Measurements from ENCODE around the gene ULK2. TPM values are rescaled to one million over a fixed set of nuclear protein-coding genes. Genes with fewer than 3 reads are reported as not detected.
A peak's percentile ranks its signal among the peaks of the same experiment; 100 is the strongest.

The ULK2 gene
- total RNA-seq (2021) (5.1 to 7.8 TPM (median 7.8 TPM) in 3 replicates), Bru-seq, nascent RNA (percentile 42 among the genes with signal in this experiment)
- long read RNA-seq, experiment 1, full-length matches to known transcripts = 18 of 33 reads
- long read RNA-seq, experiment 1, partial matches to known transcripts = 8 of 33 reads
- long read RNA-seq, experiment 1, other reads (novel, unspliced or antisense) = 7 of 33 reads
- long read RNA-seq, experiment 2, partial matches to known transcripts = 2 of 8 reads
- long read RNA-seq, experiment 2, other reads (novel, unspliced or antisense) = 6 of 8 reads
- long read RNA-seq, experiment 3 = 0 reads

DNA sequence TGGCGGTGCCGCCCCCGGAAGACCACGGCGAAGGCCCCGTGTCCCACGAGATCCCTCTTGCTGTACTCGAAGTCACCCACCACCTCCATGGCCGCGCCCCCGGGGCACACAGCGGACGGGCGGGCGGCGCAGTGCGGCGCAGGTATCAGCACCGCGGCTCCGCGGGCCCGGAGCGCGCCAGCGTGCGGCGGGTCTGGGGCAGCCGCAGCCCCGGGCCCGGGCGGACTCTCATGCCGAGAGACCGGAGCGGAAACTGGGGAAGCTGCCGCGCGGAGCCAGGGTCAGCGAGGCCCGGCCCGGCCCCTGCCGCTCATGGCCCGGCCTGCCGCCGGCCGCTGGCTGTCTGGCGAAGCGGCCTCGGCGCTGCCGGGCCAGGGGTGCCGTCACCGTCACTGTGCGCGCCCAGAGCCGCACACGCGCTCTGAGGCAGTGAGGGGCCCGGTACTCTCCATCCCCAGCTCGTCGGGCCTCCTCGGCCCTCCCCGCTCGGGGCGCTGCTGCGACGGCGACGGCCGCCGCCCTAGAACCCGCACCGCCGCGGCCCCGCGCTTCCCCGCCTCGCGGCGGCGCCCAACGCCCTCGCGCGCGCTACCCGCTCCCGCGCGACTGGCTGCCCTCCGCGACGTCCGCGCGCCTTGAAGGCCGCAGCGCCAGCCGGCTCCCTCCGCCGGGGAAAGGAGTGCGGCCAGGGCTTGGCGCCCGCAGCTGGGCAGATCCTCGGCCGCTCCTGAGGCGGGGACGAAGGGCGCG is at the start of gene ULK2:
TSS of gene ULK2 (minus strand) at position 608 of the 750 bp plus-strand sequence. CDS start at position 89, 519 bp downstream.
- Mint-ChIP-seq H3K4me1 (peaks cover 3% of the 10 kb centered on the region), H3K4me3 (peak within 1 kb of the TSS; percentile 79), H3K27me3 (ENCODE audit: low read depth) (peaks cover 34% of the 10 kb centered on the region), H3K27ac (no peak within 1 kb of the TSS), H3K9me3 (no peaks in the 10 kb centered on the region), H3K36me3 (no peaks in the 10 kb centered on the region)
- ChIA-PET CTCF (interaction anchor here (0.6 to 1.7 kb wide), 8 partner anchors 33 to 749 kb away, joined by 3 to 6 read pairs (median 3); partner anchors contain the start of genes AKAP10, MAPK7 and SPECC1), POLR2A (interaction anchor here (1.1 to 1.5 kb wide), 2 partner anchors 219 to 288 kb away, joined by 3 read pairs; partner anchors contain the start of gene ALDH3A2)
- DNase-seq (ENCODE audit: low spot score) = peak; percentile 70
- ATAC-seq = peak; percentile 79
- TF ChIP-seq SMAD3 (CRISPR knock-in tag; IDR thresholded peaks at IDR 0.05; ENCODE audit: borderline replicate concordance) (no peak), GRHL2 (CRISPR knock-in tag; IDR thresholded peaks at IDR 0.05; ENCODE audit: insufficient replicate concordance, severe bottlenecking) (no peak), ZNF396 (CRISPR knock-in tag; IDR thresholded peaks at IDR 0.05; ENCODE audit: borderline replicate concordance) (0 out of 2 replicates have a peak, but pooled peaks have one; percentile 34), RELA (CRISPR knock-in tag; IDR thresholded peaks at IDR 0.05; ENCODE audit: borderline replicate concordance) (no peak), NFE2L1 (CRISPR knock-in tag; IDR thresholded peaks at IDR 0.05) (no peak), FOXK1 (CRISPR knock-in tag; IDR thresholded peaks at IDR 0.05) (peak; percentile 77), ZMAT4 (CRISPR knock-in tag; IDR thresholded peaks at IDR 0.05) (no peak), PRRX2 (CRISPR knock-in tag; IDR thresholded peaks at IDR 0.05) (peak; percentile 65; the same call in 1 of the 2 replicates), RORB (CRISPR knock-in tag; IDR thresholded peaks at IDR 0.05) (0 out of 2 replicates have a peak, but pooled peaks have one; percentile 75), SOX15 (CRISPR knock-in tag; IDR thresholded peaks at IDR 0.05) (peak; percentile 52; the same call in 1 of the 2 replicates), ETV6 (CRISPR knock-in tag; IDR thresholded peaks at IDR 0.05) (no peak), JUN (CRISPR knock-in tag; IDR thresholded peaks at IDR 0.05) (peak; percentile 47; the same call in 1 of the 2 replicates), ZNF416 (CRISPR knock-in tag; IDR thresholded peaks at IDR 0.05) (peak; percentile 64; the same call in 1 of the 2 replicates), NFYB (CRISPR knock-in tag; conservative IDR thresholded peaks at IDR 0.05; ENCODE audit: low read depth) (0 out of 2 replicates have a peak, but pooled peaks have one; percentile 38), EMX1 (CRISPR knock-in tag; IDR thresholded peaks at IDR 0.05) (0 out of 2 replicates have a peak, but pooled peaks have one; percentile 64), MYBL2 (CRISPR knock-in tag; IDR thresholded peaks at IDR 0.05) (peak; percentile 62; the same call in 1 of the 2 replicates), NR2C2 (CRISPR knock-in tag; IDR thresholded peaks at IDR 0.05) (no peak), ESRRA (CRISPR knock-in tag; IDR thresholded peaks at IDR 0.05; ENCODE audit: borderline replicate concordance) (no peak), IRF2 (CRISPR knock-in tag; IDR thresholded peaks at IDR 0.05; ENCODE audit: borderline replicate concordance, low read depth) (no peak), ATF1 (CRISPR knock-in tag; IDR thresholded peaks at IDR 0.05) (0 out of 2 replicates have a peak, but pooled peaks have one; percentile 14), FOXP1 (CRISPR knock-in tag; IDR thresholded peaks at IDR 0.05; ENCODE audit: borderline replicate concordance) (peak; percentile 96; the same call in 1 of the 2 replicates), TCF7 (CRISPR knock-in tag; IDR thresholded peaks at IDR 0.05; ENCODE audit: low read depth) (peak; percentile 83; the same call in 1 of the 2 replicates), ZNF263 (CRISPR knock-in tag; IDR thresholded peaks at IDR 0.05; ENCODE audit: low read depth) (peak; percentile 37; the same call in 1 of the 2 replicates)
- TF ChIP-seq, protein P1, sequence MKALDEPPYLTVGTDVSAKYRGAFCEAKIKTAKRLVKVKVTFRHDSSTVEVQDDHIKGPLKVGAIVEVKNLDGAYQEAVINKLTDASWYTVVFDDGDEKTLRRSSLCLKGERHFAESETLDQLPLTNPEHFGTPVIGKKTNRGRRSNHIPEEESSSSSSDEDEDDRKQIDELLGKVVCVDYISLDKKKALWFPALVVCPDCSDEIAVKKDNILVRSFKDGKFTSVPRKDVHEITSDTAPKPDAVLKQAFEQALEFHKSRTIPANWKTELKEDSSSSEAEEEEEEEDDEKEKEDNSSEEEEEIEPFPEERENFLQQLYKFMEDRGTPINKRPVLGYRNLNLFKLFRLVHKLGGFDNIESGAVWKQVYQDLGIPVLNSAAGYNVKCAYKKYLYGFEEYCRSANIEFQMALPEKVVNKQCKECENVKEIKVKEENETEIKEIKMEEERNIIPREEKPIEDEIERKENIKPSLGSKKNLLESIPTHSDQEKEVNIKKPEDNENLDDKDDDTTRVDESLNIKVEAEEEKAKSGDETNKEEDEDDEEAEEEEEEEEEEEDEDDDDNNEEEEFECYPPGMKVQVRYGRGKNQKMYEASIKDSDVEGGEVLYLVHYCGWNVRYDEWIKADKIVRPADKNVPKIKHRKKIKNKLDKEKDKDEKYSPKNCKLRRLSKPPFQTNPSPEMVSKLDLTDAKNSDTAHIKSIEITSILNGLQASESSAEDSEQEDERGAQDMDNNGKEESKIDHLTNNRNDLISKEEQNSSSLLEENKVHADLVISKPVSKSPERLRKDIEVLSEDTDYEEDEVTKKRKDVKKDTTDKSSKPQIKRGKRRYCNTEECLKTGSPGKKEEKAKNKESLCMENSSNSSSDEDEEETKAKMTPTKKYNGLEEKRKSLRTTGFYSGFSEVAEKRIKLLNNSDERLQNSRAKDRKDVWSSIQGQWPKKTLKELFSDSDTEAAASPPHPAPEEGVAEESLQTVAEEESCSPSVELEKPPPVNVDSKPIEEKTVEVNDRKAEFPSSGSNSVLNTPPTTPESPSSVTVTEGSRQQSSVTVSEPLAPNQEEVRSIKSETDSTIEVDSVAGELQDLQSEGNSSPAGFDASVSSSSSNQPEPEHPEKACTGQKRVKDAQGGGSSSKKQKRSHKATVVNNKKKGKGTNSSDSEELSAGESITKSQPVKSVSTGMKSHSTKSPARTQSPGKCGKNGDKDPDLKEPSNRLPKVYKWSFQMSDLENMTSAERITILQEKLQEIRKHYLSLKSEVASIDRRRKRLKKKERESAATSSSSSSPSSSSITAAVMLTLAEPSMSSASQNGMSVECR (CRISPR knock-in tag; IDR thresholded peaks at IDR 0.05; ENCODE audit: borderline replicate concordance) = 0 out of 2 replicates have a peak, but pooled peaks have one; percentile 12
- TF ChIP-seq, protein P2, sequence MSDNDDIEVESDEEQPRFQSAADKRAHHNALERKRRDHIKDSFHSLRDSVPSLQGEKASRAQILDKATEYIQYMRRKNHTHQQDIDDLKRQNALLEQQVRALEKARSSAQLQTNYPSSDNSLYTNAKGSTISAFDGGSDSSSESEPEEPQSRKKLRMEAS (CRISPR knock-in tag; IDR thresholded peaks at IDR 0.05) = no peak; the same call in 1 of the 2 replicates
- TF ChIP-seq, protein P3, sequence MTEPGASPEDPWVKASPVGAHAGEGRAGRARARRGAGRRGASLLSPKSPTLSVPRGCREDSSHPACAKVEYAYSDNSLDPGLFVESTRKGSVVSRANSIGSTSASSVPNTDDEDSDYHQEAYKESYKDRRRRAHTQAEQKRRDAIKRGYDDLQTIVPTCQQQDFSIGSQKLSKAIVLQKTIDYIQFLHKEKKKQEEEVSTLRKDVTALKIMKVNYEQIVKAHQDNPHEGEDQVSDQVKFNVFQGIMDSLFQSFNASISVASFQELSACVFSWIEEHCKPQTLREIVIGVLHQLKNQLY (CRISPR knock-in tag; IDR thresholded peaks at IDR 0.05) = no peak
- TF ChIP-seq, protein P4, sequence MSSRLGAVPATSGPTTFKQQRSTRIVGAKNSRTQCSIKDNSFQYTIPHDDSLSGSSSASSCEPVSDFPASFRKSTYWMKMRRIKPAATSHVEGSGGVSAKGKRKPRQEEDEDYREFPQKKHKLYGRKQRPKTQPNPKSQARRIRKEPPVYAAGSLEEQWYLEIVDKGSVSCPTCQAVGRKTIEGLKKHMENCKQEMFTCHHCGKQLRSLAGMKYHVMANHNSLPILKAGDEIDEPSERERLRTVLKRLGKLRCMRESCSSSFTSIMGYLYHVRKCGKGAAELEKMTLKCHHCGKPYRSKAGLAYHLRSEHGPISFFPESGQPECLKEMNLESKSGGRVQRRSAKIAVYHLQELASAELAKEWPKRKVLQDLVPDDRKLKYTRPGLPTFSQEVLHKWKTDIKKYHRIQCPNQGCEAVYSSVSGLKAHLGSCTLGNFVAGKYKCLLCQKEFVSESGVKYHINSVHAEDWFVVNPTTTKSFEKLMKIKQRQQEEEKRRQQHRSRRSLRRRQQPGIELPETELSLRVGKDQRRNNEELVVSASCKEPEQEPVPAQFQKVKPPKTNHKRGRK (CRISPR knock-in tag; IDR thresholded peaks at IDR 0.05; ENCODE audit: borderline replicate concordance) = no peak
- TF ChIP-seq, protein P5, sequence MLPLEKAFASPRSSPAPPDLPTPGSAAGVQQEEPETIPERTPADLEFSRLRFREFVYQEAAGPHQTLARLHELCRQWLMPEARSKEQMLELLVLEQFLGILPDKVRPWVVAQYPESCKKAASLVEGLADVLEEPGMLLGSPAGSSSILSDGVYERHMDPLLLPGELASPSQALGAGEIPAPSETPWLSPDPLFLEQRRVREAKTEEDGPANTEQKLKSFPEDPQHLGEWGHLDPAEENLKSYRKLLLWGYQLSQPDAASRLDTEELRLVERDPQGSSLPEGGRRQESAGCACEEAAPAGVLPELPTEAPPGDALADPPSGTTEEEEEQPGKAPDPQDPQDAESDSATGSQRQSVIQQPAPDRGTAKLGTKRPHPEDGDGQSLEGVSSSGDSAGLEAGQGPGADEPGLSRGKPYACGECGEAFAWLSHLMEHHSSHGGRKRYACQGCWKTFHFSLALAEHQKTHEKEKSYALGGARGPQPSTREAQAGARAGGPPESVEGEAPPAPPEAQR (CRISPR knock-in tag; IDR thresholded peaks at IDR 0.05) = 0 out of 2 replicates have a peak, but pooled peaks have one; percentile 42
